Loucy (cell line): ENCODE data around the gene TP73.

Experiments used
- EZH2phosphoT487 ChIP-seq: fragments of 200-600 bp; IDR thresholded peaks from 2 replicates; pipeline ENCODE4 v1.6.1; 2018; ENCODE audit warnings: antibody characterized with exemption, mild to moderate bottlenecking, moderate library complexity, borderline replicate concordance
- TF ChIP-seq, protein P1 (sequence below): fragments of 200-600 bp; sonication (generic); conservative IDR thresholded peaks from 2 replicates; pipeline ENCODE4 v1.5.1; 2014; ENCODE audit warnings: mild to moderate bottlenecking, antibody characterized with exemption, low read length

- TF ChIP-seq, protein P1, sequence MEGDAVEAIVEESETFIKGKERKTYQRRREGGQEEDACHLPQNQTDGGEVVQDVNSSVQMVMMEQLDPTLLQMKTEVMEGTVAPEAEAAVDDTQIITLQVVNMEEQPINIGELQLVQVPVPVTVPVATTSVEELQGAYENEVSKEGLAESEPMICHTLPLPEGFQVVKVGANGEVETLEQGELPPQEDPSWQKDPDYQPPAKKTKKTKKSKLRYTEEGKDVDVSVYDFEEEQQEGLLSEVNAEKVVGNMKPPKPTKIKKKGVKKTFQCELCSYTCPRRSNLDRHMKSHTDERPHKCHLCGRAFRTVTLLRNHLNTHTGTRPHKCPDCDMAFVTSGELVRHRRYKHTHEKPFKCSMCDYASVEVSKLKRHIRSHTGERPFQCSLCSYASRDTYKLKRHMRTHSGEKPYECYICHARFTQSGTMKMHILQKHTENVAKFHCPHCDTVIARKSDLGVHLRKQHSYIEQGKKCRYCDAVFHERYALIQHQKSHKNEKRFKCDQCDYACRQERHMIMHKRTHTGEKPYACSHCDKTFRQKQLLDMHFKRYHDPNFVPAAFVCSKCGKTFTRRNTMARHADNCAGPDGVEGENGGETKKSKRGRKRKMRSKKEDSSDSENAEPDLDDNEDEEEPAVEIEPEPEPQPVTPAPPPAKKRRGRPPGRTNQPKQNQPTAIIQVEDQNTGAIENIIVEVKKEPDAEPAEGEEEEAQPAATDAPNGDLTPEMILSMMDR, result no peak
- TF ChIP-seq EZH2phosphoT487, result no peak
Measured at GRCh38 chr1:3653286-3653618, 936 bp downstream of the TP73 start.
